H9 (cell line): ENCODE measurements around the gene TENM4. TPM values are rescaled to one million over a fixed set of nuclear protein-coding genes. Genes with fewer than 3 reads are reported as not detected.

Experiments
- DNase-seq: peaks from one replicate; pipeline ENCODE4 v3.0.0-alpha.2; 2017
- H2AFZ ChIP-seq: one replicate; pipeline ENCODE4 v1.6.1; 2013; ENCODE audit warnings: mild to moderate bottlenecking, low read length, control low read depth, moderate library complexity
- H2AK5ac ChIP-seq: 2 replicates; pipeline ENCODE4 v1.6.1; 2013; ENCODE audit warnings: low read length, control low read depth, mixed read lengths; ENCODE audit not compliant: insufficient read length
- H2BK120ac ChIP-seq: one replicate; pipeline ENCODE4 v1.6.1; 2013; ENCODE audit warnings: low read depth, mild to moderate bottlenecking, low read length, control low read depth, inconsistent platforms; ENCODE audit not compliant: poor library complexity, severe bottlenecking
- H2BK12ac ChIP-seq: 2 replicates; pipeline ENCODE4 v1.6.1; 2013; ENCODE audit warnings: low read length, control low read depth, mixed read lengths, low read depth; ENCODE audit not compliant: insufficient read length
- H2BK15ac ChIP-seq: 2 replicates; pipeline ENCODE4 v1.6.1; 2013; ENCODE audit warnings: low read depth, low read length, control low read depth
- H2BK20ac ChIP-seq: one replicate; pipeline ENCODE4 v1.6.1; 2013; ENCODE audit warnings: low read depth, mild to moderate bottlenecking, low read length, control low read depth, inconsistent platforms; ENCODE audit not compliant: poor library complexity, severe bottlenecking
- H2BK5ac ChIP-seq: 2 replicates; pipeline ENCODE4 v1.6.1; 2013; ENCODE audit warnings: low read length, control low read depth, mixed read lengths; ENCODE audit not compliant: insufficient read length
- H3K14ac ChIP-seq: 2 replicates; pipeline ENCODE4 v1.6.1; 2013; ENCODE audit warnings: low read length, control low read depth; ENCODE audit not compliant: insufficient read depth
- H3K18ac ChIP-seq: 2 replicates; pipeline ENCODE4 v1.6.1; 2013; ENCODE audit warnings: low read depth, mild to moderate bottlenecking, mixed read lengths, low read length, control low read depth; ENCODE audit not compliant: insufficient read length
- H3K23ac ChIP-seq: 2 replicates; pipeline ENCODE4 v1.6.1; 2013; ENCODE audit warnings: low read length, control low read depth, mixed read lengths, low read depth; ENCODE audit not compliant: insufficient read length
- H3K23me2 ChIP-seq: 2 replicates; pipeline ENCODE4 v1.6.1; 2013; ENCODE audit warnings: low read depth, mild to moderate bottlenecking, mixed read lengths, low read length, control low read depth; ENCODE audit not compliant: insufficient read length, poor library complexity, severe bottlenecking
- H3K27ac ChIP-seq: 2 replicates; pipeline ENCODE4 v1.5.1; 2013; ENCODE audit warnings: low read length, control low read depth, mixed read lengths, low read depth; ENCODE audit not compliant: insufficient read length
- H3K27me3 ChIP-seq: 2 replicates; pipeline ENCODE4 v1.6.1; 2013; ENCODE audit warnings: low read length, control low read depth, inconsistent platforms; ENCODE audit not compliant: insufficient read depth
- H3K4ac ChIP-seq: 2 replicates; pipeline ENCODE4 v1.6.1; 2013; ENCODE audit warnings: low read depth, mild to moderate bottlenecking, control low read depth, inconsistent platforms, low read length, moderate library complexity
- H3K4me1 ChIP-seq: 2 replicates; pipeline ENCODE4 v1.6.1; 2013; ENCODE audit warnings: low read length, control low read depth, inconsistent platforms; ENCODE audit not compliant: insufficient read depth
- H3K4me2 ChIP-seq: 2 replicates; pipeline ENCODE4 v1.6.1; 2013; ENCODE audit warnings: low read length, control low read depth, mixed read lengths; ENCODE audit not compliant: insufficient read length, insufficient read depth
- H3K56ac ChIP-seq: 2 replicates; pipeline ENCODE4 v1.6.1; 2013; ENCODE audit warnings: low read depth, mild to moderate bottlenecking, mixed read lengths, low read length, control low read depth; ENCODE audit not compliant: insufficient read length
- H3K79me1 ChIP-seq: 2 replicates; pipeline ENCODE4 v1.6.1; 2013; ENCODE audit warnings: low read depth, mild to moderate bottlenecking, moderate library complexity, low read length, control low read depth, inconsistent platforms; ENCODE audit not compliant: insufficient read depth, poor library complexity, severe bottlenecking
- H3K79me2 ChIP-seq: 2 replicates; pipeline ENCODE4 v1.6.1; 2013; ENCODE audit warnings: low read length, control low read depth, inconsistent platforms; ENCODE audit not compliant: insufficient read depth
- H3K9ac ChIP-seq: 2 replicates; pipeline ENCODE4 v1.6.1; 2013; ENCODE audit warnings: low read length, control low read depth, mixed read lengths; ENCODE audit not compliant: insufficient read length; ENCODE audit errors: extremely low read depth
- H3K9me3 ChIP-seq: one replicate; pipeline ENCODE4 v1.6.1; 2013; ENCODE audit warnings: low read depth, low read length, inconsistent platforms; ENCODE audit not compliant: control insufficient read depth
- H3T11ph ChIP-seq: one replicate; pipeline ENCODE4 v1.6.1; 2013; ENCODE audit warnings: mild to moderate bottlenecking, low read length, control low read depth, inconsistent platforms
- H4K20me1 ChIP-seq: one replicate; pipeline ENCODE4 v1.6.1; 2013; ENCODE audit not compliant: control insufficient read depth, insufficient read length, insufficient read depth
- H4K5ac ChIP-seq: 2 replicates; pipeline ENCODE4 v1.6.1; 2013; ENCODE audit warnings: low read depth, mild to moderate bottlenecking, mixed read lengths, low read length, control low read depth; ENCODE audit not compliant: insufficient read length
- H4K8ac ChIP-seq: replicated peaks from 2 replicates; pipeline ENCODE4 v1.6.1; 2013; ENCODE audit warnings: low read length, control low read depth, mixed read lengths, low read depth; ENCODE audit not compliant: insufficient read length
- H4K91ac ChIP-seq: 2 replicates; pipeline ENCODE4 v1.6.1; 2013; ENCODE audit warnings: low read depth, mild to moderate bottlenecking, moderate library complexity, mixed read lengths, low read length, control low read depth; ENCODE audit not compliant: insufficient read length
- H3K27ac Mint-ChIP-seq, 3 experiments: 2 replicates in 2 of 3; 3 replicates in 1 of 3; pipeline ENCODE4 v1.8.0; 2020 to 2021; ENCODE audit warnings: mixed read lengths in 3 of 3, mild to moderate bottlenecking in 1 of 3, moderate library complexity in 1 of 3
- H3K27me3 Mint-ChIP-seq: 2 replicates; pipeline ENCODE4 v1.8.0; 2021; ENCODE audit warnings: low read depth, mild to moderate bottlenecking, moderate library complexity, mixed read lengths
- H3K36me3 Mint-ChIP-seq, 3 experiments: 2 replicates in 2 of 3; 3 replicates in 1 of 3; pipeline ENCODE4 v1.8.0; 2020 to 2021; ENCODE audit warnings: low read depth in 3 of 3, mixed read lengths in 3 of 3; ENCODE audit not compliant: insufficient read depth in 1 of 3
- H3K4me1 Mint-ChIP-seq, 2 experiments: 2 replicates each; pipeline ENCODE4 v1.8.0; 2020; ENCODE audit warnings: mixed read lengths in 2 of 2
- H3K4me3 Mint-ChIP-seq, 2 experiments: 2 replicates in 1 of 2; 3 replicates in 1 of 2; pipeline ENCODE4 v1.8.0; 2020 to 2021; ENCODE audit warnings: mild to moderate bottlenecking in 2 of 2, mixed read lengths in 2 of 2, moderate library complexity in 1 of 2
- H3K9me3 Mint-ChIP-seq, 2 experiments: 2 replicates in 1 of 2; 3 replicates in 1 of 2; pipeline ENCODE4 v1.8.0; 2020; ENCODE audit warnings: mild to moderate bottlenecking in 2 of 2, mixed read lengths in 2 of 2, moderate library complexity in 1 of 2
- CTCF ChIP-seq: fragments of 200-600 bp; sonication (generic); conservative IDR thresholded peaks from 3 replicates; pipeline ENCODE4 v1.8.0; 2021; ENCODE audit warnings: antibody characterized with exemption, mild to moderate bottlenecking
- WGBS: extraction: QIAGEN DNeasy Blood & Tissue Kit; methylation state at CpG from one replicate; pipeline ENCODE4 v1.1.7; 2013; ENCODE audit warnings: missing lambda C conversion rate, low lambda C conversion rate, mixed read lengths; ENCODE audit not compliant: insufficient read length; ENCODE audit errors: extremely low coverage; 5-methylcytosine and 5-hydroxymethylcytosine counted together
- total RNA-seq: library from RNA; stranded (reverse); gene quantifications from 2 replicates; pipeline ENCODE4 v1.2.1, GENCODE V29; 2021

TENM4 gene
- total RNA-seq, 1 experiment from 2014 or later: 4.6 TPM

- Mint-ChIP-seq H3K4me1 (peaks cover 15% of the 10 kb centered on the region in 2 experiments), H3K27ac (no peak overlapping the region), H3K36me3 (peaks cover 0 to 8% (median 0%) of the 10 kb centered on the region in 3 experiments; a peak in 1 of 7 replicates), H3K9me3 (0 out of 5 replicates have a peak, but pooled peaks cover 0 to 3% of the 10 kb centered on the region in 2 experiments), H3K27me3 (no peaks in the 10 kb centered on the region), H3K4me3 (no peak overlapping the region)
- no peaks in the 10 kb centered on the region for H3K9me3 ChIP-seq
- H4K91ac ChIP-seq: no peak overlapping the region
- no peak overlapping the region for H3K18ac ChIP-seq
- no peak overlapping the region for H3K23ac ChIP-seq
- TF ChIP-seq CTCF: no peak
- H2AK5ac ChIP-seq: no peak overlapping the region
- no peaks in the 10 kb centered on the region for H3K79me2 ChIP-seq
- no peak overlapping the region for H2BK5ac ChIP-seq
- no peak overlapping the region for H3T11ph ChIP-seq
- no peak for DNase-seq
- no peak overlapping the region for H4K8ac ChIP-seq
- no peak overlapping the region for H3K56ac ChIP-seq
- no peaks in the 10 kb centered on the region for H4K20me1 ChIP-seq
- H3K14ac ChIP-seq: no peak overlapping the region
- H3K4me2 ChIP-seq: no peak overlapping the region
- H2BK12ac ChIP-seq: no peak overlapping the region
- no peak overlapping the region for H2AFZ ChIP-seq
- H3K9ac ChIP-seq: no peak overlapping the region
- H4K5ac ChIP-seq: no peak overlapping the region
- no peak overlapping the region for H3K4ac ChIP-seq
- H3K4me1 ChIP-seq: no peaks in the 10 kb centered on the region
- H2BK120ac ChIP-seq: no peak overlapping the region
- no peak overlapping the region for H3K27ac ChIP-seq
- no peaks in the 10 kb centered on the region for H3K79me1 ChIP-seq
- H3K23me2 ChIP-seq: no peaks in the 10 kb centered on the region
- no peaks in the 10 kb centered on the region for H3K27me3 ChIP-seq
- H2BK20ac ChIP-seq: no peak overlapping the region
- H2BK15ac ChIP-seq: no peak overlapping the region
- WGBS: no CpG with 5 or more reads among the region's 7 CpGs
Measured at GRCh38 chr11:79047321-79047720, 393.5 kb downstream of the TENM4 start.
